Purkinje cell (primary cell): ENCODE data around the gene SF3B4. TPM values are rescaled to one million over a fixed set of nuclear protein-coding genes. Genes with fewer than 3 reads are reported as not detected.

ENCODE experiments used
- polyA plus RNA-seq: library from polyadenylated mRNA; unstranded; fragments of >200 nt; fragmentation: Nextera tagmentation; gene quantifications from 2 replicates; pipeline ENCODE4 v1.2.1, GENCODE V29; 2014

SF3B4 gene
- polyA plus RNA-seq = 6.4 and 9.4 TPM in 2 replicates

GRCh38 chr1:149927563-149928400 lies at the start of gene SF3B4:
TSS of gene SF3B4 (minus strand) at chr1:149927803. CDS start at chr1:149927759, 44 bp downstream.

GRCh38 chr1:149936170-149936991 lies 8.8 kb upstream of the SF3B4 start, which contains the start of gene MTMR11:
TSS of gene MTMR11 (minus strand) at chr1:149936879. CDS start at chr1:149936647, 232 bp downstream.

DNA sequence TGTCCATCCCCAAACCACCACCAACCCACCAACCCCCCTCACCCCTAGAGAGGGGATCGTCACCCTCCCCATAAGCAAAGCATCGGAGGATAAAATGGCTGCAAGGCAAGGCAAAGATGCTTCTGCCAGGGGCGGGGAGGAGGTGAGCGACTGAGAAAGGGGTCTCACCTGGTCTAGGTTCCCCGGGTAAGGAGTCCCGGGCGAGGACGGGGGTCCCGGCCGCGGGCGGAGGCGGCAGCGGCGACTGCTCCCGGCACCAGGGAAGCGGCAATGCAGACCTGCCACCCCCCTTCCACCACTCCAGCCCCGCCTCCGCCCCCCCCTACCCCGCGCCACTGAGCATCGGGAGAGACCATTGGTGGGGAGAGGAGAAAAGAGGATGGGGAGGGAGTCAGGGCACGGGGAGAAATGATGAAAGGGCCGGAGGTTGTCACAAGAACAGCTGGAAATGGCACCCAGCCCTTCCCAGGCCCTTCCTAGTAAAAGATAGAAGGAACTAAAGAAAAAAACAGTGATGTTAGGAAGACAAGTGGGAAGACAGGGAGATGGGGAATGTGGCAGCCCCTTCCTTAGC lies 9.9 kb downstream of the SF3B4 start, which contains the start of gene SV2A:
Gene SV2A (minus strand): TSS at position 274 of the 574 bp plus-strand sequence. CDS start 4,004 bp downstream, outside the sequence.

DNA sequence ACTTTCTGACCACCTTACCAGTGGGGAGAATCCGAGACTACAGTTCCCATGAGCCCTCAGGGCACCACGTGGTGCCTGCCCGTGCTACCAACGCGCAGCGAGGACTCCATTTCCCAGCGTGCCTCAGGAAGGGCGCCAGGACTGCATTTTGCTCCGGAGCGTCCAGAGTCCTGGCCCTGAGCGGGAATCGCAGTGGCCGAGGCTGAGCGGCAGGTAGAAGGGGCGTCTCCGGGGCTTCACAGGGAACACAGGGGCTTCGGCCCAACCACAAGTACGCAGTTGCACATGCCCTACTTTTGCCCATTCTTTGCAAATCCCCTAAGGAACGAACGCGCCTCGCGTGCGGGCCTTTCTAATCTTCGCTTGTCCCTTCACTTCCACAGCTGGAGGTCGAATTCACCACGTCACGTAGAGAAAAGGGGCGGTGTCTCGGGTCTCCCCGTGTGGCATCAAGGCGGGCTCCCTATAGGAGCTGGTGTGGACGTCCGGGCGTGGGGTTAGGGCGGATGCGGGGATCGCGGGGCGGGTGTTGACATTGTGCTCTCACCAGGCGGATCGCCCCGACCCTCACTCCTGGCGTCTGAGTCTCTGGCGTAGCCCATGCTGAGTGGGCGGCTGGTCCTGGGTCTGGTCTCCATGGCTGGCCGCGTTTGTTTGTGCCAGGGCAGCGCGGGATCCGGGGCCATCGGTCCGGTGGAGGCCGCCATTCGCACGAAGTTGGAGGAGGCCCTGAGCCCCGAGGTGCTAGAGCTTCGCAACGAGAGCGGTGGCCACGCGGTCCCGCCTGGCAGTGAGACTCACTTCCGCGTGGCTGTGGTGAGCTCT lies 27.9 kb downstream of the SF3B4 start, which contains the start of gene BOLA1:
Gene BOLA1 (plus strand): TSS at position 109 of the 825 bp plus-strand sequence. CDS start 492 bp downstream, at position 601.

Other genes starting within 250 kb of the SF3B4 start
- 0.71 TPM in 1 of 2 replicates, not detected in the other for gene FCGR1A, start 145.1 kb downstream of the SF3B4 start, polyA plus RNA-seq
- gene BOLA1, start 28.2 kb downstream of the SF3B4 start, polyA plus RNA-seq = 2.4 and 8.4 TPM in 2 replicates
- gene SV2A, start 10.0 kb downstream of the SF3B4 start, polyA plus RNA-seq = 61.6 and 65.2 TPM in 2 replicates
- gene MTMR11, start 9.1 kb upstream of the SF3B4 start, polyA plus RNA-seq = 2.3 and 2.7 TPM in 2 replicates
- gene OTUD7B, start 82.9 kb upstream of the SF3B4 start, polyA plus RNA-seq = 3.5 and 3.9 TPM in 2 replicates
- 76.2 and 84.4 TPM in 2 replicates for gene VPS45, start 140.0 kb upstream of the SF3B4 start, polyA plus RNA-seq
- gene PLEKHO1, start 222.1 kb upstream of the SF3B4 start, polyA plus RNA-seq = 2.7 and 2.8 TPM in 2 replicates